ENCODE measurements around the gene ELAPOR1. TPM values are rescaled to one million over a fixed set of nuclear protein-coding genes. Genes with fewer than 3 reads are reported as not detected.

ELAPOR1 gene
- total and polyA plus RNA-seq, 2 experiments from 2014 or later = 0.54 to 1.2 TPM

DNA sequence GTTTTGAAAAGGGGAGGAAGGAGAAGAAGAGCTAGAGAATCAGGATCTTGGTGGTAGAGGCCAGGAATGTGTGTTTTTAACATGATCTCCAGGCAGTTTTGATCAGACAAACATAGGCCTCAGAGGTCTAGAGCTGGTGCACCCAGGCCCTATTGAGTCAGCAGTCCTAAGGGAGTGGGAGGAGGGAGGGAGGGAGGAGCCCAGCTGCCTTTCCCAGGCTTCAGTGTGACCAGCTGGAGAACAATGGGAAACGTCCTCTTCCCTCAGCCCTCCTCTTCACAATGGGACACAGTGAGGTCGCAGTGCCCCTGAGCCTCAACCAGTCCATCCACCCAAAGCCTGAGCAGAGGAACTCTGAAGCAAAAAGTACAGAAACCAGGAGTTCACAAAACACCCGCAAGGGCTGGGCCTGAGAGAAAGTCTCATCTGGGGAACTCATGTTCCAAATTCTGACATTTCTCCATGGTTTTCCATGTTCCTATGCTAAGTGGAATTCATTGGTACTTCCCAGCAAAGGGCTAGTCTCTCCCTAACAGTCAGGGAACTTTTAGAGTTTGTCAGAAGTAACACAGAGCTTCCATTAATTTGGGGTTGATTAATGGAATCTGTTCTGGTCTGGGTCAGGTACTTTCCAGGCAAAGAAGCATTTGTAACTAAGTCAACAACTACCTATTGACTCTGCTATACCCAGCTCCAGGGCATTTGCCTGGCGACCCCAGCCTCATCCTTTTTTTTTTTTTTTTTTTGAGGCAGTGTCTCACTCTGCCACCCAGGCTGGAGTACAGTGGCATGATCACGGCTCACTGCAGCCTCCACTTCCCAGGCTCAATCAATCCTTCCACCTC, 37.5 kb downstream of the ELAPOR1 start:
- Histone ChIP-seq H3K27ac (no peak overlapping the region), H3K36me3 (ENCODE audit: low read depth) (no peaks in the 10 kb centered on the region), H3K4me1 (ENCODE audit: insufficient read depth) (peaks cover 7% of the 10 kb centered on the region), H3K79me2 (ENCODE audit: insufficient read depth) (no peaks in the 10 kb centered on the region), H3K9me3 (ENCODE audit: low read depth) (no peaks in the 10 kb centered on the region), H3K4me3 (no peak overlapping the region), H3F3A (ENCODE audit: insufficient read depth) (no peaks in the 10 kb centered on the region), H3K9ac (peak overlapping the region; percentile 35; the same call in 1 of the 2 replicates), H3K4me2 (ENCODE audit: unreplicated experiment) (no peak overlapping the region), H2AFZ (peak overlapping the region; percentile 91), H3K27me3 (replicated peaks; ENCODE audit: insufficient read depth) (no peaks in the 10 kb centered on the region), H3K9me2 (ENCODE audit: insufficient read depth) (no peaks in the 10 kb centered on the region), H4K20me1 (ENCODE audit: insufficient read depth) (no peaks in the 10 kb centered on the region)
- in situ Hi-C loops (cut with MboI) = no loop called here
- 53 to 54% methylated on average over 5 of the region's 5 CpGs for WGBS, 2 experiments (ENCODE audit: low coverage in 1 of 2, low lambda C conversion rate in 2 of 2, missing lambda C conversion rate in 2 of 2)
- no peak for TF ChIP-seq EZH2phosphoT487 (IDR thresholded peaks at IDR 0.05; ENCODE audit: insufficient read depth, low read depth)
- no peak for TF ChIP-seq EZH2 (IDR thresholded peaks at IDR 0.05; ENCODE audit: insufficient read depth, poor library complexity, severe bottlenecking)
- DNase-seq = peak; percentile 80

DNA sequence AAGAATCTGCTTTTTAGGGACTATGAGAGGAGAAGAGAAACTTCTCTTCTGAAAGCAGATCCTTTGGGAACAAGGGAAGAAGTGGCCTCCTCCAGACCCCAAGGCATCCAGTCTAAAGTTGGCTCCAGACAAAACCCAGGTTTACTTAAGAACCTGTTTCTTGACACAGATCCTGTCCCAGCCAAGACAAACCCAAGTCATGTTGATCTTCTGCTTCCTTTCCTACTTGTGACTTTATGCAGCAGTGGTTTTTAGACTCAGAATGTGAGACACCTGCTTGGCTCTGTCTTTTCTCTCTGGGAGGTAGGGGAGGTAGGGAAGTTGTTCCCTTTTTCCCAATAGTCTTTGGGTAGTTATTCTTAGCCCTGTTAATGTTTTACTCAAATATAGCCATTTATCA, 38.3 kb downstream of the ELAPOR1 start:
- Histone ChIP-seq H3K9me2 (ENCODE audit: insufficient read depth) (no peaks in the 10 kb centered on the region), H3K27ac (no peak overlapping the region), H4K20me1 (ENCODE audit: insufficient read depth) (no peaks in the 10 kb centered on the region), H3K4me2 (ENCODE audit: unreplicated experiment) (no peak overlapping the region), H2AFZ (no peak overlapping the region), H3F3A (ENCODE audit: insufficient read depth) (no peaks in the 10 kb centered on the region), H3K36me3 (ENCODE audit: low read depth) (no peaks in the 10 kb centered on the region), H3K4me3 (no peak overlapping the region), H3K9me3 (ENCODE audit: low read depth) (no peaks in the 10 kb centered on the region), H3K9ac (no peak overlapping the region), H3K79me2 (ENCODE audit: insufficient read depth) (no peaks in the 10 kb centered on the region), H3K27me3 (replicated peaks; ENCODE audit: insufficient read depth) (no peaks in the 10 kb centered on the region), H3K4me1 (ENCODE audit: insufficient read depth) (peaks cover 7% of the 10 kb centered on the region)
- in situ Hi-C loops (cut with MboI) = no loop called here
- DNase-seq = no peak
- TF ChIP-seq EZH2 (IDR thresholded peaks at IDR 0.05; ENCODE audit: insufficient read depth, poor library complexity, severe bottlenecking) (no peak), EZH2phosphoT487 (IDR thresholded peaks at IDR 0.05; ENCODE audit: insufficient read depth, low read depth) (no peak)

DNA sequence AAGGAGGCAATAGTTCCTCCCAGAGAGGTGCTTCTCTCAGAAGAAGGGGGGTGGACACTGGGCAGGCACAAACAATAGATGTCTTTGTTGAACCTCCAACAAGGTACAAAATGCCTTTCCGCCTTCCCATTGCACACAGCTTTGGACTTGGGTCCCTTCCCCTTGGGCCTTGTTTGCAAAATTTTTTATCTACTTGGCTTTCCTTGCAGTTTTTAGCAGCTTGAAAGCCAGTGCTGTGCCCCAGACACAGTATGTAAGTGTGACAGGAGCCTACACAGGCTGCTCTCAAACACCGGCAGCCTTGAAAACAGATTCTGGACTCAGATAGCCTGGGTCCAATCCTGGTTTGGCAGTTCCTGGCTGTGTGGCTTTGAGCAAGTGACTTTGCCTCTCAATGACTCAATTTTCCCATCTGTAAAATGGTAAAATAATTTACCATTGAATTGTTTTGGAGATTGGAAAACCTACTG, 43.0 kb downstream of the ELAPOR1 start:
- Histone ChIP-seq H4K20me1 (ENCODE audit: insufficient read depth) (no peaks in the 10 kb centered on the region), H3F3A (ENCODE audit: insufficient read depth) (peaks cover 18% of the 10 kb centered on the region), H3K4me3 (no peak overlapping the region), H3K9me2 (ENCODE audit: insufficient read depth) (no peaks in the 10 kb centered on the region), H2AFZ (no peak overlapping the region), H3K36me3 (ENCODE audit: low read depth) (no peaks in the 10 kb centered on the region), H3K79me2 (ENCODE audit: insufficient read depth) (no peaks in the 10 kb centered on the region), H3K27me3 (replicated peaks; ENCODE audit: insufficient read depth) (no peaks in the 10 kb centered on the region), H3K4me1 (ENCODE audit: insufficient read depth) (peaks cover 7% of the 10 kb centered on the region; the same call in 1 of the 2 replicates), H3K4me2 (ENCODE audit: unreplicated experiment) (no peak overlapping the region), H3K9ac (no peak overlapping the region), H3K9me3 (ENCODE audit: low read depth) (no peaks in the 10 kb centered on the region), H3K27ac (no peak overlapping the region)
- 100% methylated on average over 2 of the region's 2 CpGs for WGBS, 2 experiments (ENCODE audit: low coverage in 1 of 2, low lambda C conversion rate in 2 of 2, missing lambda C conversion rate in 2 of 2)
- no peak for TF ChIP-seq EZH2phosphoT487 (IDR thresholded peaks at IDR 0.05; ENCODE audit: insufficient read depth, low read depth)
- no peak for TF ChIP-seq EZH2 (IDR thresholded peaks at IDR 0.05; ENCODE audit: insufficient read depth, poor library complexity, severe bottlenecking)
- DNase-seq = no peak
- in situ Hi-C loops (cut with MboI) = no loop called here

DNA sequence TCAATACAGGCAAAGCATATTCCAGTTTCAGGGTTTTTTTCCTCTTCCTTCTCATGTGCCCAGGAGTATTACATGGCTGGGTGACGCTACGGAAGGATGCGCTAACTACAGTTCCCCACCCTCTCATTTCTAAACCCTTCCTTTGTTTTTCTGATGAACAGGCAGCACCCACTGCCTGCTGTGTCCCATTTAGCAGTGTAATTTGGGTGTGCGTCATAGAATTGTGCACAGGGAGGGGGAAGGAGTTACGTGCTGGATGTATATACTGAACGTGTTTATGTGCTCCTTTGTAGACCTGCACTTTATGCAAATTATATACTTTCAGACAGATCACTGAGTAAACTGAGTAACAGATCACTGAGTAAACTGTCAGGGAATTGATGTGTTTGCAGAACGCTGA, 44.5 kb downstream of the ELAPOR1 start:
- Histone ChIP-seq H3K4me2 (ENCODE audit: unreplicated experiment) (no peak overlapping the region), H3K79me2 (ENCODE audit: insufficient read depth) (no peaks in the 10 kb centered on the region), H3K27ac (no peak overlapping the region), H3K9ac (no peak overlapping the region), H3K36me3 (ENCODE audit: low read depth) (no peaks in the 10 kb centered on the region), H2AFZ (no peak overlapping the region), H3K4me3 (no peak overlapping the region), H3K9me2 (ENCODE audit: insufficient read depth) (no peaks in the 10 kb centered on the region), H3K4me1 (ENCODE audit: insufficient read depth) (peaks cover 15% of the 10 kb centered on the region), H3K9me3 (ENCODE audit: low read depth) (no peaks in the 10 kb centered on the region), H3F3A (ENCODE audit: insufficient read depth) (peaks cover 31% of the 10 kb centered on the region), H4K20me1 (ENCODE audit: insufficient read depth) (no peaks in the 10 kb centered on the region), H3K27me3 (replicated peaks; ENCODE audit: insufficient read depth) (no peaks in the 10 kb centered on the region)
- DNase-seq = no peak
- TF ChIP-seq EZH2 (IDR thresholded peaks at IDR 0.05; ENCODE audit: insufficient read depth, poor library complexity, severe bottlenecking) (no peak), EZH2phosphoT487 (IDR thresholded peaks at IDR 0.05; ENCODE audit: insufficient read depth, low read depth) (no peak)
- WGBS, 2 experiments (ENCODE audit: low coverage in 1 of 2, low lambda C conversion rate in 2 of 2, missing lambda C conversion rate in 2 of 2) = 82 to 84% methylated on average over 7 of the region's 7 CpGs
- in situ Hi-C loops (cut with MboI) = no loop called here
